ENCODE data around the gene IGSF6. TPM values are rescaled to one million over a fixed set of nuclear protein-coding genes. Genes with fewer than 3 reads are reported as not detected.
A peak's percentile ranks its signal among the peaks of the same experiment; 100 is the strongest.
"Not testable (repeated sequence)": the region's sequence is repeated elsewhere in the genome, so short reads cannot be mapped to it uniquely, and the experiment has no call there.

The IGSF6 gene
- total RNA-seq (2014; rRNA removed): not detected in 2 replicates
- polyA plus RNA-seq (2012): 0.17 TPM

- no peak for DNase-seq (ENCODE audit: low read depth)
Measured at GRCh38 chr16:21652453-21652852, at the start of gene IGSF6. Gene IGSF6, minus strand, starts transcription at chr16:21652608. Its CDS starts 10 bp downstream, at chr16:21652598.

GRCh38 chr16:21701271-21701670 is 48.9 kb upstream of the IGSF6 start:
- no peak for DNase-seq (ENCODE audit: low read depth)

- DNase-seq (ENCODE audit: low read depth): no peak
Measured at GRCh38 chr16:21698169-21699032, 46.0 kb upstream of the IGSF6 start.

GRCh38 chr16:21697032-21697431 is 44.6 kb upstream of the IGSF6 start:
- no peak for DNase-seq (ENCODE audit: low read depth)

- DNase-seq (ENCODE audit: low read depth): no peak
Measured at GRCh38 chr16:21694609-21695008, 42.2 kb upstream of the IGSF6 start.

- not testable (repeated sequence) for DNase-seq (ENCODE audit: low read depth)
Measured at GRCh38 chr16:21690967-21691366, 38.6 kb upstream of the IGSF6 start.

GRCh38 chr16:21689107-21689506 is 36.7 kb upstream of the IGSF6 start:
- DNase-seq (ENCODE audit: low read depth): no peak

- no peak for DNase-seq (ENCODE audit: low read depth)
Measured at GRCh38 chr16:21685034-21685455, 32.6 kb upstream of the IGSF6 start.

- peak; percentile 26 for DNase-seq (ENCODE audit: low read depth)
Measured at GRCh38 chr16:21684199-21684598, 31.8 kb upstream of the IGSF6 start.

GRCh38 chr16:21683184-21683583 is 30.8 kb upstream of the IGSF6 start:
- DNase-seq (ENCODE audit: low read depth): no peak

GRCh38 chr16:21680714-21681113 is 28.3 kb upstream of the IGSF6 start:
- not testable (repeated sequence) for DNase-seq (ENCODE audit: low read depth)

- peak; percentile 50 for DNase-seq (ENCODE audit: low read depth)
Measured at GRCh38 chr16:21674456-21674855, 22.0 kb upstream of the IGSF6 start.

- DNase-seq (ENCODE audit: low read depth): no peak
Measured at GRCh38 chr16:21673469-21673868, 21.1 kb upstream of the IGSF6 start.

- DNase-seq (ENCODE audit: low read depth): no peak
Measured at GRCh38 chr16:21667575-21667974, 15.2 kb upstream of the IGSF6 start.

- no peak for DNase-seq (ENCODE audit: low read depth)
Measured at GRCh38 chr16:21666772-21667171, 14.4 kb upstream of the IGSF6 start.

GRCh38 chr16:21664801-21665492 is 12.5 kb upstream of the IGSF6 start:
- DNase-seq (ENCODE audit: low read depth): no peak

GRCh38 chr16:21663889-21664647 is 11.7 kb upstream of the IGSF6 start, which contains the start of gene OTOA:
Gene OTOA, plus strand, starts transcription at chr16:21663968. Its CDS starts 14,547 bp downstream, at chr16:21678515.
- no peak for DNase-seq (ENCODE audit: low read depth)

- no peak for DNase-seq (ENCODE audit: low read depth)
Measured at GRCh38 chr16:21659124-21659523, 6.7 kb upstream of the IGSF6 start.

- DNase-seq (ENCODE audit: low read depth): peak; percentile 49
Measured at GRCh38 chr16:21656795-21657768, 4.7 kb upstream of the IGSF6 start.

GRCh38 chr16:21654881-21655280 is 2.5 kb upstream of the IGSF6 start:
- DNase-seq (ENCODE audit: low read depth): no peak

GRCh38 chr16:21654466-21654865 is 2.1 kb upstream of the IGSF6 start:
- no peak for DNase-seq (ENCODE audit: low read depth)

Measured in LHCN-M2 (cell line).